Upper lobe of left lung (tissue), 4 donors: ENCODE measurements around the gene PRKN.

Experiments
- CTCF ChIP-seq, 6 experiments: fragments of 450-650 bp in 4 of 6; fragments of 200-600 bp in 2 of 6; sonication (generic) in 2 of 6; IDR thresholded peaks; one replicate each; pipeline ENCODE4 v1.5.1; 2016 to 2019; ENCODE audit warnings: antibody characterized with exemption in 6 of 6
- EP300 ChIP-seq, 4 donors: sonication (generic); formaldehyde crosslinking; IDR thresholded peaks; one replicate each; pipeline ENCODE4 v1.5.1; 2017; ENCODE audit warnings: antibody characterized with exemption in 4 of 4, control low read depth in 2 of 4
- POLR2A ChIP-seq, 4 donors: fragments of 450-650 bp; IDR thresholded peaks; one replicate each; pipeline ENCODE4 v1.5.1; 2016 to 2017; ENCODE audit warnings: antibody characterized with exemption in 4 of 4, mild to moderate bottlenecking in 2 of 4
- POLR2AphosphoS5 ChIP-seq, 2 donors: sonication (generic); formaldehyde crosslinking; IDR thresholded peaks; one replicate each; pipeline ENCODE4 v1.5.1; 2017; ENCODE audit warnings: antibody characterized with exemption in 2 of 2

- no peak for TF ChIP-seq CTCF (IDR thresholded peaks at IDR 0.05)
- no peak for TF ChIP-seq POLR2A (IDR thresholded peaks at IDR 0.05)
- no peak for TF ChIP-seq POLR2AphosphoS5 (IDR thresholded peaks at IDR 0.05)
- no peak for TF ChIP-seq EP300 (IDR thresholded peaks at IDR 0.05)
Measured at GRCh38 chr6:161701056-161701455, 1026.5 kb downstream of the PRKN start.
